ENCODE data around the gene MACROD2. TPM values are rescaled to one million over a fixed set of nuclear protein-coding genes. Genes with fewer than 3 reads are reported as not detected.

MACROD2 gene
- total RNA-seq, 2 donors from 2014 or later, result 0.95 to 4.2 TPM

DNA sequence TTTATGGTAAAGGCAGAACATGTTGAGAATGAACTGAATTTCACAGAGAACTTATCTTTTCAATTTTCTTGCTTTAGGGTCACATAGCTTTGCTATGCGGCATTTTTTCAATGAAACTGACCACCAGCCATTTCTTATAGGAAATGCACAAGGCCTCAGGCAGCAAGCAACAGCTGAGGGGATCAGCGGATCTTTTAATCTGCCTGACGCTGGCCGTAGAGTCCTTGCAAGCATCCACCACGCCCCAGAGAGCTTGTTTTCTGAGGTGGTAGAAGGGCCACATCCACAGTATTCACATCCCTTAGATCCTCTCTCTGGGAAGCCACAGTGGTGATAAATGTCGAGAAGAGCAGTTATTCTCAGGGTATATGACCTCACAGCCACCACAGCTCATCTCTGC is 307.8 kb downstream of the MACROD2 start:
- ATAC-seq (ENCODE audit: insufficient number of reproducible peaks, low FRiP score, low read depth), result no peak
- Histone ChIP-seq H3K36me3 (no peaks in the 10 kb centered on the region), H3K4me1 (ENCODE audit: control insufficient read depth in 1 of 2, low read depth in 2 of 2) (no peaks in the 10 kb centered on the region), H3K9me3 (peaks cover 3% of the 10 kb centered on the region), H3K27ac (no peak overlapping the region), H3K27me3 (replicated peaks; ENCODE audit: insufficient read depth) (no peaks in the 10 kb centered on the region), H3K4me3 (no peak overlapping the region)
- no peak for DNase-seq (ENCODE audit: low spot score)
- TF ChIP-seq CTCF (IDR thresholded peaks at IDR 0.05), result no peak

DNA sequence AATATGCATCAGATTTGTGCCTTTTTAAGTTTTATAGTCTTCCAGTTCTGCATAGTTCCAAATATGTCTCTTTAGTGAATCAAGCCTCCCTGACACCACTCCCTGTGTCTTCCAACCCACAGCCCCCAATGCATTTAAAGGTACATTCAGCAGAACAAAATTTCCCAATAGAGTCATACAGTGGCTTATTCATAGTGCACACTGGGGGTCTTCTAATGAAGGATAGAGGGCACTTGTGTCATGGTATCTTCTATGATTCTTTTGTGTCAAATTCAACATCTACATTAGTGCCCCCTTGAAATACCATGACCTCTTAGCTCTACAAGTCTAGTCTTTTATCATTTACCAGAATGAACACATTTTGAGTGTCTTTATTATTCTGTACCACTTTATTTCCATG is 308.3 kb downstream of the MACROD2 start:
- Histone ChIP-seq H3K27me3 (replicated peaks; ENCODE audit: insufficient read depth) (no peaks in the 10 kb centered on the region), H3K4me1 (ENCODE audit: control insufficient read depth in 1 of 2, low read depth in 2 of 2) (no peaks in the 10 kb centered on the region), H3K4me3 (no peak overlapping the region), H3K9me3 (peaks cover 3% of the 10 kb centered on the region), H3K27ac (no peak overlapping the region), H3K36me3 (no peaks in the 10 kb centered on the region)
- ATAC-seq (ENCODE audit: insufficient number of reproducible peaks, low FRiP score, low read depth) (no peak), DNase-seq (ENCODE audit: low spot score) (no peak)
- TF ChIP-seq CTCF (IDR thresholded peaks at IDR 0.05), result no peak

- no peaks in the 10 kb centered on the region for H3K36me3 ChIP-seq
- no peaks in the 10 kb centered on the region for H3K4me1 ChIP-seq (ENCODE audit: control insufficient read depth in 1 of 2, low read depth in 2 of 2)
- H3K9me3 ChIP-seq, result peaks cover 3% of the 10 kb centered on the region
- no peak overlapping the region for H3K27ac ChIP-seq
- no peak for TF ChIP-seq CTCF (IDR thresholded peaks at IDR 0.05)
- DNase-seq (ENCODE audit: low spot score), result no peak
- no peak overlapping the region for H3K4me3 ChIP-seq
- H3K27me3 ChIP-seq (replicated peaks; ENCODE audit: insufficient read depth), result no peaks in the 10 kb centered on the region
- ATAC-seq (ENCODE audit: insufficient number of reproducible peaks, low FRiP score, low read depth), result no peak
Measured at GRCh38 chr20:14304472-14304871, 309.2 kb downstream of the MACROD2 start.

GRCh38 chr20:14307956-14308355 is 312.6 kb downstream of the MACROD2 start:
- no peak overlapping the region for H3K4me3 ChIP-seq
- no peaks in the 10 kb centered on the region for H3K36me3 ChIP-seq
- no peaks in the 10 kb centered on the region for H3K9me3 ChIP-seq
- H3K27ac ChIP-seq, result no peak overlapping the region
- no peaks in the 10 kb centered on the region for H3K27me3 ChIP-seq (replicated peaks; ENCODE audit: insufficient read depth)
- no peaks in the 10 kb centered on the region for H3K4me1 ChIP-seq (ENCODE audit: control insufficient read depth in 1 of 2, low read depth in 2 of 2)
- TF ChIP-seq CTCF (IDR thresholded peaks at IDR 0.05), result no peak
- no peak for DNase-seq (ENCODE audit: low spot score)
- ATAC-seq (ENCODE audit: insufficient number of reproducible peaks, low FRiP score, low read depth), result no peak

DNA sequence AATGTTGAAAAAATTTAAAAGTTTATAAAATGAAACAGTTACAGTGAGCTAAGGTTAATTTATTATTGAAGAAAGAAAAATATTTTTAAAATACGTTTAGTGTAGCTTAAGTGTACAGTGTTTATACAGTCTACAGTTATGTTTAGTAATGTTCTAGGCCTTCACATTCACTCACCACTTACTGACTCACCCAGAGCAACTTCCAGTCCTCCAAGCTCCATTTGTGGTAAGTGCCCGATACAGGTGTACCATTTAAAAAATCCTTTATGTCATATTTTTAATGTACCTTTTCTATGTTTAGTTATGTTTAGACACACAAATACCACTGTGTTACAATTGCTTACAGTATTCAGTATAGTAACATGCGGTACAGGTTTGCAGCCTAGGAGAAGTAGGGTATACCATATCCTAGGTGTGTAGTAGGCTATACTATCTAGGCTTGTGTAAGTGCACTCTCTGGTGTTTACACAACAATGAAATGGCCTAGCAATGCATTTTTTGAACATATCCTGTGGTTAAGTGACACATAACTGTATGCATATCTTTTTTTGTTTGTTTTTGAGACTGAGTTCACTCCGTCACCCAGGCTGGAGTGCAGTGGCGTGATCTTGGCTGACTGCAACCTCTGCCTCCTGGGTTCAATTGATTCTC is 315.8 kb downstream of the MACROD2 start:
- H3K4me3 ChIP-seq, result no peak overlapping the region
- no peak overlapping the region for H3K27ac ChIP-seq
- ATAC-seq (ENCODE audit: insufficient number of reproducible peaks, low FRiP score, low read depth), result no peak
- no peaks in the 10 kb centered on the region for H3K9me3 ChIP-seq
- no peak for TF ChIP-seq CTCF (IDR thresholded peaks at IDR 0.05)
- no peaks in the 10 kb centered on the region for H3K36me3 ChIP-seq
- DNase-seq (ENCODE audit: low spot score), result no peak
- H3K4me1 ChIP-seq (ENCODE audit: control insufficient read depth in 1 of 2, low read depth in 2 of 2), result no peaks in the 10 kb centered on the region
- no peaks in the 10 kb centered on the region for H3K27me3 ChIP-seq (replicated peaks; ENCODE audit: insufficient read depth)
